Ovary (tissue), 9 donors: ENCODE data around the gene ATP6V1G3. TPM values are rescaled to one million over a fixed set of nuclear protein-coding genes. Genes with fewer than 3 reads are reported as not detected.
"Not testable (repeated sequence)": the region's sequence is repeated elsewhere in the genome, so short reads cannot be mapped to it uniquely, and the experiment has no call there.

Source experiments
- DNase-seq, 5 donors: peaks; one replicate each; pipeline ENCODE4 v3.0.0-alpha.2; 2019 to 2020
- H3K27ac ChIP-seq, 2 donors: fragments of 200-600 bp; one replicate each; pipeline versions ENCODE4 v1.5.1 to v1.8.0; 2019 to 2022
- H3K27me3 ChIP-seq: fragments of 200-600 bp; one replicate; pipeline ENCODE4 v1.8.0; 2022
- H3K36me3 ChIP-seq: fragments of 200-600 bp; sonication (generic); one replicate; pipeline ENCODE4 v1.5.1; 2019
- H3K4me1 ChIP-seq: one replicate; pipeline ENCODE4 v1.8.1; 2013; ENCODE audit warnings: mild to moderate bottlenecking, moderate library complexity; ENCODE audit not compliant: insufficient read depth
- H3K4me3 ChIP-seq: fragments of 200-600 bp; sonication (generic); one replicate; pipeline ENCODE4 v1.5.1; 2017
- H3K9me3 ChIP-seq, 2 donors: fragments of 200-600 bp in 1 of 2; sonication (generic) in 1 of 2; one replicate each; pipeline versions ENCODE4 v1.5.1 to v1.8.1; 2013 to 2019; ENCODE audit warnings: mild to moderate bottlenecking in 1 of 2, moderate library complexity in 1 of 2
- CTCF ChIP-seq, 3 donors: fragments of 450-650 bp in 2 of 3; fragments of 200-600 bp in 1 of 3; IDR thresholded peaks; one replicate each; pipeline versions ENCODE4 v1.5.1 to v1.8.0; 2016 to 2022; ENCODE audit warnings: antibody characterized with exemption in 3 of 3, mild to moderate bottlenecking in 1 of 3
- EP300 ChIP-seq: sonication (generic); formaldehyde crosslinking; IDR thresholded peaks from one replicate; pipeline ENCODE4 v1.6.1; 2017; ENCODE audit warnings: antibody characterized with exemption
- POLR2A ChIP-seq: fragments of 450-650 bp; IDR thresholded peaks from one replicate; pipeline ENCODE4 v1.6.1; 2017; ENCODE audit warnings: antibody characterized with exemption, mild to moderate bottlenecking, moderate library complexity
- WGBS, 3 donors: extraction: QIAGEN DNeasy Blood & Tissue Kit in 1 of 3; methylation state at CpG; one replicate each; pipeline versions ENCODE4 v1.1.5 to v1.1.7; 2013 to 2017; 5-methylcytosine and 5-hydroxymethylcytosine counted together
- intact Hi-C, 4 donors: fragments of 100-400 bp; cut with DNase I; formaldehyde crosslinking; loops; one replicate each; pipeline versions ENCODE4 v1.11.0 to v1.15.1; 2022 to 2023
- polyA plus RNA-seq, 2 donors: library from polyadenylated mRNA; stranded (reverse); fragments of 200-250 nt in 1 of 2; fragments of 350-450 nt in 1 of 2; fragmentation: Illumina TruSeq in 1 of 2; extraction: RNeasy Lipid Tissue Mini Kit (QIAGEN cat#74804) in 1 of 2; gene quantifications; one replicate each; pipeline ENCODE4 v1.2.3, GENCODE V29; 2013 to 2014
- total RNA-seq, 7 donors: library from RNA; depleted of rRNA in 2 of 7; stranded (reverse); fragments of >200 nt in 2 of 7; fragmentation: NEBNext Ultra II Directional in 3 of 7; extraction: Animal tissue kit (Norgen Biotek cat#: 25700) in 3 of 7; gene quantifications; one replicate each; pipeline versions ENCODE4 v1.1.0 to v1.2.4, GENCODE V29; 2016 to 2023
- donor health status: DM: no; HTN: no; CAD: no; lungs with moderate emphysema.
- donor health status: DM: no; HTN: no; CAD: no.
- donor health status: Bipolar disorder and iron deficiency.
- donor health status: DM: yes; HTN: yes; CAD: no.
- donor health status: DM: no; HTN: no; CAD: no.
- donor health status: DM: yes; HTN: yes; CAD: no.

ATP6V1G3 gene
- total and polyA plus RNA-seq, 9 donors, result not detected

- no peaks in the 10 kb centered on the region for H3K36me3 ChIP-seq
- intact Hi-C loops, result no loop called here
- TF ChIP-seq CTCF (IDR thresholded peaks at IDR 0.05) (no peak), POLR2A (no peak), EP300 (no peak)
- H3K4me1 ChIP-seq, result no peaks in the 10 kb centered on the region
- H3K27me3 ChIP-seq, result no peaks in the 10 kb centered on the region
- WGBS, 3 donors, result 25 to 56% (median 28%) methylated on average over 1 of the region's 1 CpG
- no peaks in the 10 kb centered on the region for H3K9me3 ChIP-seq
- H3K27ac ChIP-seq, result no peak overlapping the region
- H3K4me3 ChIP-seq, result no peak overlapping the region
- no peak for DNase-seq
Observed at GRCh38 chr1:198528364-198528763, 12.1 kb downstream of the ATP6V1G3 start.

- Histone ChIP-seq H3K27ac (no peak overlapping the region), H3K36me3 (no peaks in the 10 kb centered on the region), H3K9me3 (no peaks in the 10 kb centered on the region), H3K4me3 (no peak overlapping the region), H3K4me1 (no peaks in the 10 kb centered on the region), H3K27me3 (no peaks in the 10 kb centered on the region)
- intact Hi-C loops, result no loop called here
- 25 to 33% (median 26%) methylated on average over 2 of the region's 2 CpGs for WGBS, 3 donors
- DNase-seq, result no peak
- TF ChIP-seq EP300 (no peak), CTCF (IDR thresholded peaks at IDR 0.05) (no peak), POLR2A (no peak)
Observed at GRCh38 chr1:198524556-198524955, 15.9 kb downstream of the ATP6V1G3 start.

GRCh38 chr1:198524127-198524526, 16.4 kb downstream of the ATP6V1G3 start:
- 68 to 69% (median 68%) methylated on average over 10 of the region's 10 CpGs for whole genome bisulfite sequencing, 3 donors
- not testable (repeated sequence) for H3K9me3 ChIP-seq

GRCh38 chr1:198523182-198523950, 17.1 kb downstream of the ATP6V1G3 start:
- no peaks in the 10 kb centered on the region for H3K9me3 ChIP-seq
- intact Hi-C loops, result no loop called here
- no peaks in the 10 kb centered on the region for H3K36me3 ChIP-seq
- H3K27me3 ChIP-seq, result no peaks in the 10 kb centered on the region
- no peak for TF ChIP-seq EP300
- no peak for TF ChIP-seq POLR2A
- no peak for TF ChIP-seq CTCF (IDR thresholded peaks at IDR 0.05)
- no peak for DNase-seq
- H3K4me1 ChIP-seq, result no peaks in the 10 kb centered on the region
- no peak overlapping the region for H3K27ac ChIP-seq
- no peak overlapping the region for H3K4me3 ChIP-seq
- 64 to 85% (median 72%) methylated on average over 2 of the region's 2 CpGs for WGBS, 3 donors

More at GRCh38 chr1:198524127-198524526, 16.4 kb downstream of the ATP6V1G3 start:
- H3K27me3 ChIP-seq, DNase-seq, intact Hi-C loops, H3K4me3 ChIP-seq, H3K4me1 ChIP-seq, H3K36me3 ChIP-seq, H3K27ac ChIP-seq: not testable (repeated sequence)

- H3K36me3 ChIP-seq, result no peaks in the 10 kb centered on the region
- no peaks in the 10 kb centered on the region for H3K9me3 ChIP-seq
- no peaks in the 10 kb centered on the region for H3K27me3 ChIP-seq
- no peaks in the 10 kb centered on the region for H3K4me1 ChIP-seq
- intact Hi-C loops, result no loop called here
- TF ChIP-seq EP300, result no peak
- no peak overlapping the region for H3K27ac ChIP-seq
- WGBS, 3 donors, result 80 to 83% (median 82%) methylated on average over 5 of the region's 5 CpGs
- no peak for DNase-seq
- H3K4me3 ChIP-seq, result no peak overlapping the region
Observed at GRCh38 chr1:198520524-198521254, 19.8 kb downstream of the ATP6V1G3 start.
